ENCODE data around the gene IGF1R.

Gene IGF1R

DNA sequence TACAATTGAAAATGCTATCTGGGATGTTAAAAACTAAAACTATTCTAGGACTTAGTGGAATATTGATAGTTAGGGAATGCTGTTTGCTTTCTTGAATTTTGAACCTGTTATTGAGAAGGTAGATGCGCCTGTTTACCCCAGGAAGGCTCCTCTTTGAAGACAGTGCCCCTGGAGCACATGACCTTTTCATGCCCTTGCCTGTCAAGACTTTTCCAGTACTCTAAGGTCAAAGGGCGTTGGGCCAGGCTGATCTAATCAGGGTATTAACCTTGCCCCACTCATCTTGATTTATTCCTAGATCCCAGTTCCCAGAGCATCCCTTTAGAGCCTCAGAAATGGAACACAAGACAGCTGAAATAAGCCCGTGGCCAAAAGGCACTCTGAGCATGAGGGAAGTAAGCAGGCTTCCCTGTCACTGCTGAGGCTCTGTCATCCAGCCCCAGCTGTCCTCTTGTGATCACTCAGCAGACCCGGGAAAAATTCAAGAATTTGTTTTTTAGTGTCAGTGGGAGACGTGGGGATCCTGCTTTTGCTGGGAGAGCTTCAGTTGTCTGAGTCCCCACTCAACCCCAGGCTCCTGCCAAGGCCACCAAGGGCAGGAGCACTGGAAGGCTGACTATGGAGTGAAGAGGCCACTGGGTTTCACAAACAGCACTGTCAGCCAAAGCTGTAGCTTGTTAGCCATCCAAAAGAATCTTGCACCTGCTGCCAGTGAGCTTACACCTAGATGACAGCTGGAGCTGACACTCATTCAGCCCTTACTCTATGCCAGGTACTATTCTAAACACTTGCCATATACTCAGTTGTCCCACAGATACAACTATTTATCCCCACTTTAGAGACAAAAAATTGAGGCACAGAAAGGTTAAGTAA is 190.3 kb downstream of the IGF1R start:
- DNase-seq: no peak

DNA sequence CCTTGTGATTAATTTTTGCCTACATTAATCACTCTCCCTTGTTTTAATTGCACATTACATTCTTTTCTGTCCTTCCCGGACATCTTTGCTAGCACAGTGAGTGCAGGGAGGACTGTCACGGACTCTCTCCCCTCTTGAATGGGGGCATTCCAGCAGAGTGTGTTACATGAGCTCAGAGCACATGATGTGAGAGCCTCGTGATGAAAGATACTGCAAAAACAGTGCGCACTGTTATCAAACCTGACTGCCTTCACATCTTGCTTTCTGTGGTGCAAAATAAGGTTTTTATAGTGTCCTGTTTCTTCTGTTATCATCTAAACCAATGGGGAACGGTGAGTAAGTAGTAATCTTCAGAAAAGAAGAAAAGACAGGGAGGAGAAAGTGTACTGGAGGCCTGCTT is 191.7 kb downstream of the IGF1R start:
- no peak for DNase-seq

DNA sequence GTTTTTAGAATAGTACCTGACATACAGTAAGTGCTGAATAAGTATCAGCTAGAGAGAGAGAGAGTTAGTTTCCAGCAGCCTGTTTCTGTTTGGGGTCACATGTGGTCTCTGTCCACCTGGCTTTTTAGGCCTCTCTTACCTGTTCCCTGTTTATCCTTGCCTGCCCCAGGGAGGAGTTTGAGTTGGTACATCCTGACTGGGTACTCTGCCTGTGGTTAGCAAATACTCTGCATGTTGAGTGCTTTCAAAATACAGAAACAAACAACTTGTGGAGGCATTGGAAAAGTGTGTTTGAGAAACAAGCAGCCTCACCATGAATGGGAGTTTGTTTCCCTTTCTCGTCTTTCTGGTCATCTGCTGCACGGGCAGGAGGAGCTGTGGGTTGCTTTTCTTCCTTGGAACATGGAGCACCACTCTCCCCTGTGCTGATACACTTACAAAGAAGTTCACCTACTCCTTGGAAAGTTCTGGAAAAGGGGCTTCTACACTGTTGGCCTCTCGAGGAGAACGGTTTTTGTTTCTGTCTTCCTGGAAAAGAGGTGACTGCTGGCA is 193.2 kb downstream of the IGF1R start:
- DNase-seq: no peak

- peak; percentile 46 for DNase-seq
These were observed 194.0 kb downstream of the IGF1R start for GRCh38 chr15:98842192-98842972.

GRCh38 chr15:98842973-98843285 is 194.6 kb downstream of the IGF1R start:
- no peak for DNase-seq

GRCh38 chr15:98843844-98844243 is 195.5 kb downstream of the IGF1R start:
- no peak for DNase-seq

DNA sequence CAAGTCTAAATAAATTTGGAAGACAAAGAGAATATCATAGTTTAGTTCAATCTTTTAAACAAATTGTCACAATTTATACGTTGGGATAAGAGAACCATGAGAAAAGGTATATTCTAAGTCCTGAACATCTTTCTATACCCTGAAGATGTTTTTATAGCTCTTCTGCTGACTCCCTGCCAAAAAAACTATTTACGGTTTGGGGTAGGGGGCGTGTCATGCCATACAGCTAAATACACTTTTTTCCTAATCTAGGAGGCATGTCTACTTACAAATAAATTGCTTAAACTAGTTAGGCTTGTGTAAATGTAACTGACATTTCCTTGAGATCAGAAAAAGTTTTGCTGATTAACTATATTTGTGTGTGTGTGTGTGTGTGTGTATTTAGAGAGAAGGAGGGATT is 195.9 kb downstream of the IGF1R start:
- no peak for DNase-seq

GRCh38 chr15:98845138-98845884 is 197.0 kb downstream of the IGF1R start:
- no peak for DNase-seq

DNA sequence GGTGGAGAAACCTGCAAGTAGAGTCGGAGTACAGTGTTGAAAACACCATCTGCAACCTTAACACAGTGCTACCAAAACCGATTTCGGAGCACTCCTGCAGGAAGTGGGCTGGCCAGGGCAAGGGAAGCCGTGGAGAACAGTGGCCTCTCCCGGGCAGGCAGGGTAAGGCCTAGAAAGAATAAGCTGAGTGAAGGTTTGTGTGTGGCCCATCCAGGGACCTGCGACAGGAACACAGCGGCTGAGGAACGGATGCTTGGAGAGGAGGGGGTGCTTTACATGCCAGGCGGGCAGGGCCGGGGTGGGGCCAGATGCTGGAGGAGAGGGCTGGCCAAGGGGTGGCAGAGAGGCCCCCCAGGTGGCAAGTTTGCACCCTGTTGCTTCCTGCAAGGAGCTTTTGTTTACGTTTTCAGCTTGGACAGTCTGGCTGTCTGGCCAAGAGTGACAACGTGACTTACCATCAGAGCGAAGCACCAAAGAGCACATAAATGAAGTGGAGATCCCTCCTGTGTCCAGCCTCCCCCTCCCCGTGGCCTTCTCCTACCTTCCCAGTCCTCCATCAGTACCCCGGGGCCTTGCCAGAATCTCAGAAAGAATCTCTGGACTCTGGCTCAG is 202.7 kb downstream of the IGF1R start:
- peak; percentile 67 for DNase-seq

DNA sequence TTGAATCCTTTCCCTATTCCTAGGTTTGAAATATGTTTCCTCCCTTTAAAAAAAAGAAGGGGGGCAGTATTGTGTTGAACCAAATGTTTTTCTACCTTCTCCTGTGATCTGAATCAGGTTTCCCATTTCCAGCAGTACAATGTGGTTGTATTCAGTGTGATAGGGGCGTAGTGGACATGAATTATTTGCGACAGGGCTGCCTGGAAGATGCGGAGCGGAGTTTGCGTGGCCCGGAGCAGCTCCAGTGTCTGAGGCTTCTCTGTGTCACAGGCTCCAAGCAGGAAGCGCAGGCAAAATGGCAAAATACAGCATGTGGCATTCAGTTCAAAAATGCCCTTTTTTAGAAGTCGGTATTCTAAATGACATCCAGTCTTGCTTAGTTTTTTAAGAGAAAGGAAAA is 204.8 kb downstream of the IGF1R start:
- peak; percentile 92 for DNase-seq

- DNase-seq: no peak
These were observed 205.5 kb downstream of the IGF1R start for GRCh38 chr15:98853617-98854420.

DNA sequence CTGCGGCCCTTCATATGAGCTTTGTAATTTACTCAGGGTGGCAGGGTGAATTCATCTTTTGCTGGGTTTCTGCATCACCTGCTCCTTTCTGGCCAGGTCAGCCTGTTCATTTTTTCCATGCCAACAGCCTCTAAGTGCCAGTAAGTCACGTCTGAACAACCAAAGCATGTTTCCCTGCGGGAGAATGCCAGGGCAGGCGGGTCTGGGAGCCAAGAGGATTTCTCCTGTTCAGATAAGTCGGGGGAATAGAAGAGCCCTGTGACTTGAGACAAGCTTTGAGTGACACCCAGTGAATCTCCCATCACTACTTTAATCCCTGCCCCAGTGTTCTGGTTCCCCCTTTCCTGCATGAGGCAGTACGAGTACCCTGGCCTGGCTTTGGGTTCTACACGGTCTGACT is 206.2 kb downstream of the IGF1R start:
- DNase-seq: no peak

GRCh38 chr15:98855067-98855814 is 206.9 kb downstream of the IGF1R start:
- no peak for DNase-seq

DNA sequence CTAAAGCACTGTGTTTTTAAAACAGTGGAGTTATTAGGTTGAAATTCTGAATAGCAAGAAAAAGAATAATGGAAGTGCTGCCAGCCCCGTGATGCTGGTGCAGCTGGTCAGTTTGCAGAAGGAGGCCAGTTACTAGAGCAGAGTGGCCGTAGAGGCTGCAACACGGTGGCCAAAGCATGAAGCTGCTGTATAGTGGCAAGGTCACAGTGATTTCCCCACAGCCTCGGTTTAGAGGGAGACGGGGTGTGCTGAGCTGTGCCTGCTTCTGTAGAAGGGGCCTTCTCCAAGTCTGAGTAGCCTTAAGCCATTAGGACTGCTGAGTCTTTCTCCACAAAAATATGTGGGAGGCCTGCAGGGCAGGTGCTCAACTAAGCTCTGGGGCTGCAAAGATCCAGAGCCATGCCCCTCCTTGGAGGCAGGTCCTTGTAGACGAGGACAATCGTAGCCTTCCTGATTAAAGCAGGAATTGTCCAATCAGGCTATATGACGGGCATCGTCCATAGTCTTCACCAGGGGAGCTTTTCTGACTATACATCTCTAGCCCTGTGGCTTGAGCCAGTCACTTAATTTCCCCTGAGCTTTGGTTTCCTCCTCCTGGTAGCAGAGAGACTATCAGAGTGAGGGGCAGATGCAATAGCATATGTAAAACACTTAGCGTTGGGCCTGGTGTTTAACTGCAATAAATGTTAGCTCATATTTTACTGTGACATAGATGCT is 207.6 kb downstream of the IGF1R start:
- no peak for DNase-seq

DNA sequence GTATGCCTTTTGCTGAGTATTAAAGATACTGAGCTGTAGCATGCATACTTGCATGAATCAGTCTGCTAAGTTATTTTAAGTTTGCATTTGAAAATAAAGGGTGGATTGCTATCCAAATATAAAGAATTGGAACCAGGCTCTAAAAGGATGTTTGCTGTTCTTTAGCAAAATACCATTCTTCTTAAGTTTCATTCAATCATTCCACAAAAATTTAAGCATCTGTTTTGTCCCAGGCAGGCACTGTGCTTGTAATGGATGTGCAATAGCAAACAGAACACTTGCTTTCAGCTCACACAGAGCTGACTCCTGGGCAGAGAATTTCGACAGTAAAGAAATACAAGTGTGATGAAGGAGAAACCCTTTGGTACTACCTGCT is 208.2 kb downstream of the IGF1R start:
- peak; percentile 95 for DNase-seq

DNA sequence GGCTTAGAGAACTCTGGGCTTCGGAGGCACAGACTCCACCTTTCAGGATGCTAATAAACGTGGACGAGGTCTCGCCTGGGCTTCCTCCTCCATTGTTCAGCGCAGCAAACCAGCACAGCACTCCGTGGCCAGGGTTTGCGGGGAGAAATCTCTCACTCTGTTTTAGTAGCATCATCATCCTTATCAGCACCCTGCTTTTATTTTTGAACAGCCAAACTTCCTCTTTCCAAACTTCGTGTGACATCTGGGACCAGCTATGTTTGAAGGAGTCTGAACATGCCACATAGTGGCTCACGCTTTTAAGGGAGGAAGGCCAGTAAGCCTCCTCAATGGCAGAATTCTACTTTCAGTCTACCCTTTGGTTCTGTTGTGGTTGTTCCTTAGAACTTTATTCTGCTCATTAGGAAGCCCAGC is 210.3 kb downstream of the IGF1R start:
- no peak for DNase-seq

GRCh38 chr15:98859149-98859548 is 210.8 kb downstream of the IGF1R start:
- no peak for DNase-seq

DNA sequence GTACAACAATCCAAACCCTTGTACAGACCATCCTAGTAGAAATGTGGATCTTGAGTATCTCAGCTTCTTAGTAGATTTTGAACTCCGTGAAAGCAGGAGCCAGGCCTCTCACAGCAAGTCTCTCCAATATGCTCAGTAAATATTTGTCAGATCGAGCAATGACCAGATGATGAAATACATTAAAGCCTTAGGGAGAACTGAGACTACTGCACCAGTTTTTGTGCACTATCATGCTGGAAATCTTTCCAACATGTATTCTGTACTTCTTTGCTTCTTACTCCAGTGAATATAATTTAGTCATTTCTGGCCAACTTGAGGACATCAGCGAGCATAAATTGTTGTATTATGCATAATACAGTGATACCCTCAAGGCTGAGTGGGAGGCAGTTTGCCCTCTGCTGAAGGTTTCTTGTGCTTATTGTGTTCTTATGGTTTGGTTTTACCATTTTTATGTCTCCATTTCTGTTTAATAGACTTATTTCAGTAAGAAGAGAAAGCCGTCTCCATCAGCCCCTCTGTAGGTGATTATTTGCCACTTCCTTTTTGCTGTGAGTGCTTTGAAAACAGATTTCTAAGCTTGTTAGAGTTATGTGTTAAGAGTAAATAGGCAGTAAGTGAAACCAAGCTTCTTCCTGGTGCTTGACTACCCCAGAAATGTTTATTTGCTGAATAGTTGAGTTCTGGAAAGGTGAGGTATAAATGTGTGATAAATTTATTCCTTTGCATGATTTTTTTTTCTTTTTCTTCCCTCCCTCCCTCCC is 212.1 kb downstream of the IGF1R start:
- DNase-seq: peak; percentile 53

DNA sequence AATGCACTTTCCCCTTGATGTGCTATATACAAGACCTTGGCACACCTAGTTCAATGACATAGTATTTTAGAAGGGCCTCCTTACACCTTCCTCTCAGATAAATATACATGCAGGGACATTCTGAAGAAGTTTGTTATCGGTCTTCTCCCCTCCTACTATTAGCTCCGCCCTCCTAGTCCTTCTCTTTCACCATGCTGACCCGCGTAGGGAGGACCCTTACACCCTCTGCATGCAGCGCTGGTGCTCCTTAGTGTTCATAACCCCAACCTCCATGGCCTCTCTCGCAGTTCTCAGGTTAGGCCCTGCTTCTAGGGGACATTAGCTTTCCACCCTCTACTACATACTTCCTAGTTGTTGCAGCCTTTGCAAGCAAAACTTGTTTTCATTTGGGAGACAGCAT is 212.8 kb downstream of the IGF1R start:
- no peak for DNase-seq

DNA sequence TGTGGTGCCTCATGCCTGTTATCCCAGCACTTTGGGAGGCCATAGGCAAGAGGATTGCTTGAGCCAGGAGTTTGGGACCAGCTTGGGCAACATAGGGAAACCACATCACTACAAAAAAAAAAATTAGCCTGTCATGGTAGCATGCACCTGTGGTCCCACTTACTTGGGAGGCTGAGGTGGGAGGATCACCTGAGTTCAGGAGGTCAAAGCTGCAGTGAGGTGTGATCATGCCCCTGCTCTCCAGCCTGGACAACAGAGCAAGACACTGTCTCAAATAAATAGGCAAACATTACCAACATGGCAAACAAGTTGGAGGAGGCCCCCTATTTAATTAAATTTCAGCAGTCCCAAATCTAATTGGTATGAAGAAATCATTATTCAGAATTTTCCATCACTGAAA is 215.6 kb downstream of the IGF1R start:
- no peak for DNase-seq
